Activated CD8-positive, alpha-beta memory T cell treated with anti-CD3 and anti-CD28 coated beads for 48 hours (primary cell): Measurements from ENCODE around the gene GK.
"Not testable (repeated sequence)": the region's sequence is repeated elsewhere in the genome, so short reads cannot be mapped to it uniquely, and the experiment has no call there.

Experiments used
- DNase-seq, 3 experiments: peaks; one replicate each; pipeline ENCODE4 v3.0.0-alpha.2; 2020; ENCODE audit warnings: low read depth in 2 of 3, low spot score in 2 of 3

GK gene

GRCh38 chrX:30652527-30653414 lies 452 bp upstream of the GK start:
- DNase-seq, result peak; percentile 74 to 85 (median 83)

GRCh38 chrX:30654386-30654785 lies 1.2 kb downstream of the GK start:
- DNase-seq, result not testable (repeated sequence)

- no peak for DNase-seq
Measured at GRCh38 chrX:30654989-30655607, 1.9 kb downstream of the GK start.

DNA sequence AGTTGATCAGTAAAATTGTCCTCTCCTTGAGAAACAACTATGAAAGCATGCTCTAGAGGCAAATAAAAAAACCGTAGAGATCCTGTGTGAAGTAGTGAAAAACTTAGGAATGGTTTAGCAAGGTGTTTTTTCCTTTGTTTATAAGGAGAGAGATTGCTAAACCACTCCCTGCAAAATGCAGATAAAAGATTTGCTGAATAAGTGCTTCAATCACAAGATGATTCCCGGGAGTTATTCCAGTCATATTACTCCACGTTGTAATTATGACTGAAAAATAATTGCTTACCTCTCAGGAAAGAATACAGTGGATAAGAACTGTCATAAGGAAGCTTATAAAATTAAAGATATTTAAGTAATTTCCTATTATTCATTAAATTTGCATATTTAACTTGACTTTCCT lies 2.8 kb downstream of the GK start:
- DNase-seq, result no peak

DNA sequence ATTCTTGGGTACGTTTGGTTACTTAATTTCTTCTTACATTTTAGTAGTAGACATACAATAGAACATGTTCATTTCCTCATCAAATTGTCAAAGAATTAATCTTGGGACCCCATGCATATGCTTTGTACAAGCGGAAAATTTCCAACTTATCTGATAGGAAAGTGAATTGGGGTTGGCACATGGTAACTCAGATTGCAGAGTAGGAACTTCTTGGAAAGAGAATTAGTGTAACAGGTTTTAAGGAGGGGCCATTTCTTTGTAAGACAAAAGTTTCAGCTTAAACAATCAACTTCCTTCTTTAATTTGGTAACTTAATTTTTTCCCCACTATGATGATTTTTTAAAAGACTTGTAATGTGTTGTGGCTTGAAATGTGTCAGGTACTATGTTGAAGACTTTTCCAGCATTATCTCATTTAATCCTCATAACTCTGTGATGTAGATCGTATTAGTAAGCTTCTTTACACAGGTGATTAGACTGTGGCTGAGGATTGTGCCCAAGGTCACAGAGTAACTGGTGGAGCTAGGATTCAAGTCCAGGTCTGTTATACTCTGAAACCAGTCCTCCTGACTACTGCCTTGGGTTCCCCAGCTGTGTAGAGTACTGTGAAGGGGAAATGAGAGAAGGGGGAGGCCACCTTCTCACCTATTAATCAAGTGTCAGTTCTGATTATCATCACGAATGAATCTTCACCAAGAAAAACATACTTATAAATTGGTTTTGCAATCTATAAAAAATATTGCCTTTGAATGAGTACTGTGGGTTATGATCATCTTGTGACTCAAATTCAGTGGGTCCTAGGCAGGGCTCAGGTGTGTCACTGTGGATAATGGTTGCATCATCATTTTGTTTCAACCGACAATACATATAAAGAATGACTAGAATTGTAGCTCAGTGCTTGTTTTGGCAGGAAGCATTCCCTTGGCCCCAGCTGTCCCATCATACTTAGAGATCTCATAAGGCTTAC lies 4.3 kb downstream of the GK start:
- DNase-seq, result no peak

DNA sequence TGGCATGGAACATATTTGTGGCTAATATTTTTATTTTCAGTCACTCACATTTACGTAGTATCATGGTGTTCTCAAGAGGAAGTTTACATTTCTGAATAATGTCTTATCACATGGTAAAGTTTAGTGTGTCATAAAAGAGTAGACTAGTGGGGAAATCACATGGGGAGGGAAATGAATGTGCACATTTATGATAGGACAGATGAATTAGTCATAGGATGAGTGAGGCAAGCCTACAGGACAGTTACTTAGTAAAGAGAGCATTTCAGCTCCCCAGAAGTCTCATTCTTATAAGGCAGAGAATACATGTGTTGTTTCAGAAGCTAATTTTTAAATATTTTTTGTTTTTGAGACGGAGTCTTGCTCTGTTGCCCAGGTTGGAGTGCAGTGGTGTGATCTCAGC lies 6.2 kb downstream of the GK start:
- no peak for DNase-seq

- DNase-seq, result no peak
Measured at GRCh38 chrX:30661228-30661627, 8.0 kb downstream of the GK start.

DNA sequence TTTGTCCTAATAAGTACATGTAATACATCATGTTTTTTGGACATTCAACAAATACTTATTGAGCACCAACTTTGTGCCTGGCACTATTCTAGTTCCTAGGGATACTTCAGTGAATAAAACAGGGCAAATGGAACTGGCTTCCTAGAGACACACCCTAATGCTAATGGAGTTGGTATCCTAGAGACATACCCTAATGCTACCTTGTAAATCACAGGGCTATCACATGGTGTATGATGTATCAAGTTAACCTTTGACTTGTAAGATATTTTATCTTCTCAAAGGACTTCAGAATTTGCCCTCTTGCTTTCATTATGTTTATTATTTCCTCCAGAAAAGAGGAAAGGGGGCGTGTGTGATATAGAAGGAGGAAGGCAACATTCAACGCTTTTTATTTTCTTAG lies 10.1 kb downstream of the GK start:
- no peak for DNase-seq

GRCh38 chrX:30665471-30665870 lies 12.2 kb downstream of the GK start:
- no peak for DNase-seq

DNA sequence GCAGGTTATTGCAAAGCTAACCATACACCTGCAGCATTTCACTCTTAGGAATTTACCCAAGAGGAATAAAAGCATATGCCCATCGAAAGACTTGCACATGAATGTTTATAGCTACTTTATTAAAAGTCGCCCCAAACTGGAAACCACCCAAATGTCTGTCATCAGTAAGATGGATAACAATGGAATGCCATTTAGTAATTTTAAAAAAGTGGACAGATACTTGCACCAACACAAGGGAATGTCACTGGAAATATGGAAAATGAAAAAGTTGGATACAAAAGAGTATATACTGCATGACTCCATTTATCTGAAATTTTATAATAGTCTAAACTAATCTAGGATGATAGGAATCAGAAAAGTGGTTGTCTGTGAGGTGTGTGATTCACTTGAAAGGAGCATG lies 12.9 kb downstream of the GK start:
- DNase-seq, result no peak

DNA sequence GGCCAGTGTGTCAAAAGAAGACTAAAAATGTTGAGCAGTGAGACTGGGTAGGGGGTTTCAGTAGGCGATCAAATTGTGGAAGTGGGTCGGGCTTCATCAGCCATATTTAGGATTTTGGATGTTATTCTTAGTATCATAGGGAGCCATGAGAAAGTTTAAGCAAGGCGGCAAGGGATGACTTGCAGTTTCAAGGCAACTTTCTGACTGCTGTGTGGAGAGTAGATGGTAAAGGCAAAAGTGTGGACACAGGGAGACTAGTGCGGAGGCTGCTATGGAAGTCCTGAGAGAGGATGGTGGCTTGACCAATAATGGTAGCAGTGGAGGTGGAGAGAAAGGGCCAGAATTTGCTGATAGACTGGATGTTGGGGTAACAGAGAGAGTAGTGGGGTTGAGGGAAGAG lies 15.4 kb downstream of the GK start:
- DNase-seq, result no peak

DNA sequence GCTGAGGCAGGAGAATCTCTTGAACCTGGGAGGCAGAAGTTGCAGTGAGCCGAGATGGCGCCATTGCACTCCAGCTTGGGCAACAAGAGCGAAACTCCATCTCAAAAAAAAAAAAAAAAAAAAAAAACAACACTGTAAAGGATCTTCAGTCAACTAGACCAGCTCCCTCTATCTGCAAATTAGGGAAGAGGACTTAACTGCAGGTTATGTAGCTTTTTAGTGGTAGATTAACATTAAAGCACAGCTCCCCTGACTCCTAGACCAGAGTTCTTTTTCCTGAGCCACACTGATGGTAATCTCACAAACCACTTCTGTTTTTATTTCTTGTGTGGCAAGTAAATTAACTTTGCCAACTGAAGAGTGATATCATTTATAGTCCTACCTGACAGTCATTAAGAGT lies 18.0 kb downstream of the GK start:
- not testable (repeated sequence) for DNase-seq

DNA sequence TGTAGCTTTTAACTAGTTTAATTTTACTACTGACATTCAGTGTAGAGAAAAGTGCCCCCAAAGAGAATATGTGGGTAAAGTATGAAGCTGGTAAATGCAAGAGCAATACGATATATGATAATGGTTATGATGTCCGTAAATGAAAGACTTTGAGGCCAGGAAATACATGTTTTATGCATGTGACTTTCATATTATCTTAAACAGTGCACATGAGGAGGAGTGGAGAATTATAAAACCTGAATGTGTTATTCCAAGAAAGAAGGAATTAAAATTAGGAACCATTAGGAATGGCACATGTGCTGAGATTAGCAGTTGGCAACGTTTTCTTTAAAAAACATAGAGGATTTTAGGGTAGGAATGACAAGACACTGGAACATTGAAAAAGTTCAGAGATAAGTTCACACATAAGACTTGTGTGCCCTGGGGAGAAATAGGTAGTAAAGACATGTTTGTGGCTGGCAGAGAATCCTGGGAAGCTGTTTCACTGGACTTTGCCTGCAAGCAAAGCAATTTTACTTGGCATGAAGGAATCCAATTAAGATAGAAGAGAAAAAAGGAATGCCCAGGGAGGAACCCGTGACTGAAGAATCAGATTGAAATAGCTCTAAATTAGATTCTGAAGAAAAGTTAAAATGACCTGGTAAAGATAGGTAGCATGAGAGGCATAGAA lies 20.0 kb downstream of the GK start:
- DNase-seq, result no peak

- no peak for DNase-seq
Measured at GRCh38 chrX:30673884-30674598, 20.8 kb downstream of the GK start.

- no peak for DNase-seq
Measured at GRCh38 chrX:30674799-30675198, 21.6 kb downstream of the GK start.

GRCh38 chrX:30679369-30679768 lies 26.1 kb downstream of the GK start:
- no peak for DNase-seq

GRCh38 chrX:30680618-30681017 lies 27.4 kb downstream of the GK start:
- no peak for DNase-seq

GRCh38 chrX:30688641-30689040 lies 35.4 kb downstream of the GK start:
- no peak for DNase-seq

DNA sequence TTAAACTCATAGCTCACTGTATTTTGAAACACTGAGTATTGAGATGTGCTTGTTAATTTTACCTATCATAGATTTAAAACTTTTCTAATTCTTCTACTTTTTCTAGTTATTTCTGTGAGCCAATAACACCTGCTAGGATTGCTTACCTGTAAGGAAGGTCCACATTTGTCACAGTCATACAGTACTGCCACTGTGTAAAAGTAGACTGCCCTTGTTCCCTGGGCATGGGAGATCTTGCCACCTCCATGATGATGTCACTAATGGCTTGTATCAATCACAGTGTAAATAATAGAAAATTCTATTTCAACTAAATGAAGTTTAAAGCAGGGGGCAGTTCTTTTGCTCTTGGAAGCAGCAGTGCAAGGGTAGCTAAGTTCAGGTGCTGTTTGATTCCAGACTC lies 35.9 kb downstream of the GK start:
- no peak for DNase-seq

DNA sequence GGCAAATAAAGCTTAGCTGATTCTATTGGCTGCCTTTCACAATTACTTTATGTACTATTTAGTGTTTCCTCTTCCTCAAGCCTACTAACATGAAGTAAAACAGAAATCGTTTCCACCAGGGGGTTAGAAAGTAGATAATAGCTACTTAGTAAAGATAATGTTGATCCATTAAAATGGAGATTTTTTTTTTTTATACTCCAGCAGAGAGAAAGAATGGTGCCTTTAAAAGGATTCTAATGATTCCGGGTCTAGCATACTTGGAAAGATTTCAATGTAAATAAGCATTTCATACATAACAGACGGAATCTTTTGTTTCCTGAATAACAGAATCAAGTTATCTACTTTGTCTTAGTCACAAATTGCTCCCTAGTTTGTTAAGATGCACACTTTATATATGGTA lies 37.1 kb downstream of the GK start:
- DNase-seq, result no peak
